Endometrium (tissue), 2 donors: ENCODE data around the gene MAST3.
A peak's percentile ranks its signal among the peaks of the same experiment; 100 is the strongest.

ENCODE experiments used
- FAIRE-seq: peaks from 2 replicates; lab custom pipeline; 2012; peaks lifted over from hg19 to GRCh38; lab: Jason Lieb, UNC
- donor health status: control.
- donor health status: control.

Gene MAST3

DNA sequence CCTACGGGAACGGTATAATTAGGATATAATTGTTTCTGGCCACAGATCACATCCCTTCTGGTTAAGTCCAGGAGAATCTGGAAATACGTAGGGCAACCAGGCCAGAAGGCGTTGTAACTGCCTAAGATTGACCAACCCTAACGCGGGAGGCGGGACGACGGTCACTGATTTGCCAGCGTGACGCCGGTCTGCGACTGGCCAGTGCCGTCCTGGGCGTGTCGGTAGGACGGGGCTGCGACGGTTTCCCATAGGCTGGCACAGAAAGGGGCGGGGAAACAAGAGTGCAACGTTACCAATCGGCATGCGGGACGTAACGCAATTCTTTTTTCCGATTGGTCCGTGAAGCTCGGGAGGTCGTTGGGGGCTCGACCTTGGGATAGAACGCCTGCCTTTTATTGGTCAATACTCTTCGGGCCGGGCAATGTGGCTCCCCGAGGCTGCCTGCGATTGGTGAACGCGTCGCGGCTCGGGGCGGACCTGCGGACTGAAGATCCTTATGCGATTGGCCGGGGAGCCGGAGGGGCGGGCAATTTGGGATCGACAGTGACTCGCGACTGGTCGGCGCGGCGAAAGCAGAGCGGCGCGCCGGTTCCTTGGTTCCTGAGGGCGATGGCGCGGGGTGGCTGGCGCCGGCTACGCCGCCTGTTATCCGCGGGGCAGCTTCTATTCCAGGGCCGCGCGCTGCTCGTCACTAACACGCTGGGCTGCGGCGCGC is 95.3 kb downstream of the MAST3 start, which contains the start of gene MPV17L2:
Gene MPV17L2 (plus strand): TSS at position 546 of the 715 bp plus-strand sequence. CDS start 64 bp downstream, at position 610.
- peak; percentile 100 for FAIRE-seq

DNA sequence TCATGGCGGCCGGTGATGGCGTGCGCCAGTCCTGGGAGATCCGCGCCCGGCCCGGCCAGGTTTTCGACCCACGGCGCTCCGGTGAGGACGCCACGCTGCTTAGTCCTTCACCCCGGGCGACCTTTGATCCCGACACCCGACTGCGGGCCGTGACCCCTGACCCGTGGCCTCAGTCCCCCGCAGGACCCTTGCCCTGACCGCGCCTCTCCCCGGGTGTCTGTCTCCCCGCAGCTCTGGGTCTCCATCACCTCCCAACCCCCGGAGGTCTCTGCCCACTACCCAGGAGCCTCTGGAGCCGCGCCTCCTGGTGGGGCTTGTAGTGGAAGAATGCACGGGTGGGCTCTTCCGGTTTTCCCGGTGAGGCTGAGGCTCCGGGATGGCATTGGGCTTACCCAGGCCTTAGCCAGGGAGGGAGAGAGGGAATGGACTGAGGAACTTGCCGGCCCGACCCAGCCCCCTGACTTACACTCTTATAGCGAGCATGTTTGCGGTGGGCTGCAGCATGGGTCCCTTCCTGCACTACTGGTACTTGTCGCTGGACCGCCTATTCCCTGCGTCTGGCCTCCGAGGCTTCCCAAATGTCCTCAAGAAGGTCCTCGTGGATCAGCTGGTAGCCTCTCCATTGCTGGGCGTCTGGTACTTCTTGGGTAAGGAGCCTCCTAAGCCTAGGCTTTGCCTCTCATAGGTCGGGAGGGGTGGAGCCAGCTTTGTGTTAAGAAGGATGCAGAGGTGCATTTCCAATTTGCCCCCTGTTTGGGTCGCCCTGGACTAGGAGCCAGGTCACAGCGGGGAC is 96.0 kb downstream of the MAST3 start:
- FAIRE-seq = no peak

DNA sequence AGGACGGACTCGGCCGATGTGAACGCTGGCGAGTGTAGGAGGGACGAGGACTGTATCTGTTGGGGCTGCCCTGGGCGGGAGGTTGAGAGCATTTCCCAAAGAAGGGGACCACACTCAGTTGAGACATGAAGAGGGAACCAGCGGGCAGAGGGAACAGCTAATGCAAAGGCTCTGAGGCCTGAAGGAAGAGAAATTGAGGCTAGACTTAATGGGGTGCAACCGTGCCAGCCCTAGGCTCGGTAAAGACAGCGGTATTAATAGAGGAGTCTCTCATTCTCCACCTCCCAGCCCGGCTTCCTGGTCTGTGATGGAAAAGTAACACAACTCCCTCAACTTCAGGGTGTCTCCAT is 96.6 kb downstream of the MAST3 start:
- no peak for FAIRE-seq

DNA sequence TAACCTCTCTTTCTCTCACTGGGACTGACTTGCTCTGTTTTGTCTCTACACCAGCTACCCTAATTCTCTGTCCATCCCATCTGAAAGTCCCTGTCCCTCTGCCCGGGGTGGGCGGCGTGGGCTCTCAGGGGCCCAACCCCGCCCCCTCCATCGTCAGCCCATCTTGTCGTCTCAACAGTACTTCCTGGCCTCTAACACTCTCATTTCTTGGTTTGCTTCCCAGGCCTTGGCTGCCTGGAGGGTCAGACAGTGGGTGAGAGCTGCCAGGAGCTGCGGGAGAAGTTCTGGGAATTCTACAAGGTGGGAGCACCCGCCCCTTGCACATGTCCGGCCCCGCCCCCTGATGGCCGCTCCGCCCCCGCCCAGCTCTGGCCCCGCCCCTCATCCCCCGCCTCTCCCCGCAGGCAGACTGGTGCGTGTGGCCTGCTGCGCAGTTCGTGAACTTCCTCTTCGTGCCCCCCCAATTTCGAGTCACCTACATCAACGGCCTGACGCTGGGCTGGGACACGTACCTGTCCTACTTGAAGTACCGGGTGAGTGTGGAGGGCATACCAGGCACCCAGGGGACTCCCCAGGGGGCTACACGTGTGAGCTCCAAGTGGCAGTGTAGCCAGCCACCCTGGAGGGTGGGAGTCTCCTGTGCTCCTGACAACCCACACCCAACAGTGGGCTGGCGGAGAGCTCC is 97.1 kb downstream of the MAST3 start:
- FAIRE-seq = no peak

DNA sequence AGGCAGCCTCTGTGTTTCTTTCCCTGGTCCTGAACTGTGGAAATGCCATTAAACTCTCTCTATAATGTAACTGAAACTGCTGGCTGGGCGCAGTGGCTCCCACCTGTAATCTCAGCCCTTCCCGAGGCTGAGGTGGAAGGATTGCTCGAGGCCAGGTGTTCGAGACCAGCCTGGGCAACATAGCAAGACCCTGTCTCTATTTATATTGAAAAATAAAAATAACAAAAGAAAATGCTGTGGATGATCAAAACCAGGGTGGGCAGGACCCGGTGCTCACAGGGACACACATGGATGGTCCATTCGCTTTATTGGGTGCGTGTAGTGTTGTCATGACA is 98.9 kb downstream of the MAST3 start:
- no peak for FAIRE-seq

DNA sequence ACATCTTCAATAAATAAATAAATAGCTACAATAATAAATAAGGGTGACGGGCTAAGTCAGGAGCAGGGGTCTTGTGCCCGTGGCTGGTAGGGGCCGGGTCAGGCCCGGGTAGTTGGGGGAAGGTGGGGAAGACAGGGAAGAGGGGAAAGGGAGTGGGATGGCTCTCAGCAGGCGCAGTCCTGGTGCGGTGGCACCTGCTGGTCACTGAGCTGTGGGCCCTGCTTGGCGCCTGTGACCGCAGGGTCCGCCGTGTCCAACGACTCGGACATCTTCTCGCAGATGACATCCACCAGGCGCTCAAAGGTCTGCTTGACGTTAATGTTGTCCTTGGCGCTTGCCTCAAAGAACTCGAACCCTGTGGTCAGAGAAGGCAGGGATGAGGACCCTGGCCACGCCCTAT is 99.7 kb downstream of the MAST3 start:
- FAIRE-seq = no peak

DNA sequence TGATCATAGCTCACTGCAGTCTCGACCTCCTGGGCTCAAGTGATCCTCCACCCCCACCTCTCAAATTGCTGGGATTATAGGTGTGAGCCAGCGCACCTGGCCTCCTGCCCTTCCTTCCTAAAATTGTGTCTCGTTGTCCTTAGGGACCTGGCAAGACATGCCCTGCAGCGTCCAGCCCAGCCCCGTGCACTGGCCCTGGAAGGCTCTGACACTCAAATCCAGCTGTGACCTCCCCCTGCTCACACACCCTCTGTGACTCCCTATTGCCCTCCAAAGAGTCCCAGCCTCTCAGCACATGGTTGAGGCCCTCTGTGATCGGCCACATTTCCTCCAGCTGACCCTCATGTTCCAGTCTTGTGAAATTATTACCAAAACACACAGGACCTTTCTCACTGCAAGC is 100.4 kb downstream of the MAST3 start:
- no peak for FAIRE-seq

DNA sequence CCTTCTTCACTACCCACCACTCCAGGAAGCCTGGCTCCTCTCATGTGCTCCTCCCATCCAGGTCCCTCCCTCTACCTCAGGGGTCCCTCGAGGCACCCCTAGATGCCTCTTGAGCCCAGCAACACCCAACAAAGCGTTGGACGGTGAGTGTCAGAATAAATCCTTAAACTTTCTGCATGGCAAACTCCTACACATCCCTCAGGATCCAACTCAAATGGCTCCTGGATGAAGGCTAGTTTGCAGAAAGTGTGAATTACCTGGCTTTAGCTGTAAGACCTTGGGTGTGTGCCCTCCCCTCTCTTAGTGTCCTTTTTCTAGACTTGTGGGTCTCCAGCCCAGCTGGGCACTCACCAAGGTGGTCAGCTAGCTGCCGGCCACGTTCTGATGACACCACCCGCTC is 100.8 kb downstream of the MAST3 start:
- FAIRE-seq = no peak
